WTC11 (cell line): ENCODE measurements around the gene HSD17B12. TPM values are rescaled to one million over a fixed set of nuclear protein-coding genes. Genes with fewer than 3 reads are reported as not detected.

Source experiments
- ATAC-seq: fragments of 200-7000 bp; cut with Tn5 transposase; 2 replicates; pipeline ENCODE4 v1.10.0; 2021; ENCODE audit warnings: mild to moderate bottlenecking, moderate library complexity
- CTCF ChIA-PET: fragments of 300-600 bp; sonication (Branson Sonifier 250); formaldehyde crosslinking; loops from one replicate; lab custom pipeline; 2021; ENCODE audit warnings: antibody characterized with exemption; lab: Charles Lee
- POLR2A ChIA-PET: fragments of 350-600 bp; sonication (Branson Sonifier 250); formaldehyde crosslinking; loops from one replicate; lab custom pipeline; 2021; ENCODE audit warnings: antibody characterized with exemption; lab: Charles Lee
- DNase-seq: peaks from one replicate; pipeline ENCODE4 v3.0.0; 2021; ENCODE audit warnings: low spot score
- H3K27ac Mint-ChIP-seq: 2 replicates; pipeline ENCODE4 v1.8.0; 2021; ENCODE audit warnings: mixed read lengths
- H3K27me3 Mint-ChIP-seq: 2 replicates; pipeline ENCODE4 v1.8.0; 2021; ENCODE audit warnings: low read depth, mild to moderate bottlenecking, moderate library complexity, mixed read lengths
- H3K36me3 Mint-ChIP-seq: 2 replicates; pipeline ENCODE4 v1.8.0; 2021; ENCODE audit warnings: mixed read lengths
- H3K4me1 Mint-ChIP-seq: 2 replicates; pipeline ENCODE4 v1.8.0; 2022; ENCODE audit warnings: mixed read lengths
- H3K4me3 Mint-ChIP-seq: 2 replicates; pipeline ENCODE4 v1.8.0; 2021; ENCODE audit warnings: mild to moderate bottlenecking, moderate library complexity, mixed read lengths
- H3K9me3 Mint-ChIP-seq: 2 replicates; pipeline ENCODE4 v1.8.0; 2021; ENCODE audit warnings: mixed read lengths
- ATF2 ChIP-seq: sonication (generic); formaldehyde crosslinking; IDR thresholded peaks from 2 replicates; pipeline ENCODE4 v1.8.1; 2022; ENCODE audit warnings: low read depth, missing genetic modification reagents, borderline replicate concordance
- GTF2I ChIP-seq: fragments of 250-450 bp; sonication (Bioruptor Pico); conservative IDR thresholded peaks from 2 replicates; pipeline ENCODE4 v1.4.0; 2021; ENCODE audit warnings: mild to moderate bottlenecking
- HMGA2 ChIP-seq: fragments of 250-450 bp; sonication (Bioruptor Pico); IDR thresholded peaks from 2 replicates; pipeline ENCODE4 v1.4.0; 2021; ENCODE audit warnings: mild to moderate bottlenecking, moderate library complexity
- IRF2 ChIP-seq: sonication (generic); formaldehyde crosslinking; IDR thresholded peaks from 2 replicates; pipeline ENCODE4 v1.8.0; 2022; ENCODE audit warnings: low read depth, missing genetic modification reagents, borderline replicate concordance
- KAT7 ChIP-seq: sonication (generic); formaldehyde crosslinking; IDR thresholded peaks from 2 replicates; pipeline ENCODE4 v1.8.1; 2023; ENCODE audit warnings: missing genetic modification reagents, mild to moderate bottlenecking, borderline replicate concordance
- NFATC4 ChIP-seq: fragments of 250-450 bp; sonication (Bioruptor Pico); IDR thresholded peaks from 2 replicates; pipeline ENCODE4 v1.9.0; 2021; ENCODE audit warnings: mild to moderate bottlenecking
- PREB ChIP-seq: sonication (generic); formaldehyde crosslinking; IDR thresholded peaks from 2 replicates; pipeline ENCODE4 v1.8.1; 2022; ENCODE audit warnings: mild to moderate bottlenecking, missing genetic modification reagents, moderate library complexity, borderline replicate concordance
- TCF7 ChIP-seq: sonication (generic); formaldehyde crosslinking; IDR thresholded peaks from 2 replicates; pipeline ENCODE4 v1.8.0; 2022; ENCODE audit warnings: mild to moderate bottlenecking, low read depth, missing genetic modification reagents, moderate library complexity
- TP53 ChIP-seq: sonication (generic); formaldehyde crosslinking; IDR thresholded peaks from 2 replicates; pipeline ENCODE4 v1.8.1; 2023; ENCODE audit warnings: mild to moderate bottlenecking, missing genetic modification reagents
- USF2 ChIP-seq: sonication (generic); formaldehyde crosslinking; IDR thresholded peaks from 2 replicates; pipeline ENCODE4 v1.8.1; 2023; ENCODE audit warnings: mild to moderate bottlenecking, missing genetic modification reagents, moderate library complexity
- ZNF121 ChIP-seq: sonication (generic); formaldehyde crosslinking; IDR thresholded peaks from 2 replicates; pipeline ENCODE4 v1.8.0; 2023; ENCODE audit warnings: missing genetic modification reagents
- ZNF219 ChIP-seq: sonication (generic); formaldehyde crosslinking; IDR thresholded peaks from 2 replicates; pipeline ENCODE4 v1.8.0; 2023; ENCODE audit warnings: missing genetic modification reagents, mild to moderate bottlenecking, borderline replicate concordance
- ZNF232 ChIP-seq: sonication (generic); formaldehyde crosslinking; IDR thresholded peaks from 2 replicates; pipeline ENCODE4 v1.8.0; 2022; ENCODE audit warnings: mild to moderate bottlenecking, missing genetic modification reagents
- ZNF416 ChIP-seq: fragments of 250-450 bp; sonication (Bioruptor Pico); IDR thresholded peaks from 2 replicates; pipeline ENCODE4 v1.9.0; 2021; ENCODE audit warnings: mild to moderate bottlenecking, inconsistent platforms
- ZNF425 ChIP-seq: fragments of 250-450 bp; sonication (Bioruptor Pico); conservative IDR thresholded peaks from 2 replicates; pipeline ENCODE4 v1.9.0; 2021; ENCODE audit warnings: mild to moderate bottlenecking
- ZNF512 ChIP-seq: sonication (generic); formaldehyde crosslinking; IDR thresholded peaks from 2 replicates; pipeline ENCODE4 v1.8.1; 2022; ENCODE audit warnings: missing genetic modification reagents, borderline replicate concordance
- ZSCAN18 ChIP-seq: fragments of 250-450 bp; sonication (Bioruptor Pico); IDR thresholded peaks from 2 replicates; pipeline ENCODE4 v2.1.2; 2022; ENCODE audit warnings: mild to moderate bottlenecking, moderate library complexity
- total RNA-seq: library from RNA; stranded (reverse); gene quantifications from 3 replicates; pipeline ENCODE4 v1.2.3, GENCODE V29; 2021

HSD17B12 gene
- total RNA-seq, 1 experiment from 2014 or later = 149 TPM

GRCh38 chr11:43736502-43737200, 56.1 kb downstream of the HSD17B12 start:
- Mint-ChIP-seq H3K27me3 (no peaks in the 10 kb centered on the region), H3K4me1 (peaks cover 56% of the 10 kb centered on the region), H3K27ac (peak overlapping the region; percentile 26; the same call in 1 of the 2 replicates), H3K36me3 (peaks cover 13% of the 10 kb centered on the region), H3K9me3 (no peaks in the 10 kb centered on the region), H3K4me3 (no peak overlapping the region)
- no peak for ATAC-seq
- no peak for TF ChIP-seq NFATC4 (CRISPR knock-in tag)
- no peak for TF ChIP-seq IRF2 (CRISPR knock-in tag)
- no peak for TF ChIP-seq ATF2
- TF ChIP-seq ZNF219 (CRISPR knock-in tag) = no peak
- TF ChIP-seq ZNF121 (CRISPR knock-in tag) = no peak
- no peak for TF ChIP-seq TCF7 (CRISPR knock-in tag)
- no peak for TF ChIP-seq ZNF512 (CRISPR knock-in tag)
- no peak for TF ChIP-seq PREB (CRISPR knock-in tag)
- TF ChIP-seq ZSCAN18 (CRISPR knock-in tag) = no peak
- TF ChIP-seq ZNF425 (CRISPR knock-in tag) = no peak
- TF ChIP-seq ZNF416 = no peak
- no peak for TF ChIP-seq KAT7 (CRISPR knock-in tag)
- TF ChIP-seq HMGA2 (CRISPR knock-in tag) = no peak
- no peak for TF ChIP-seq TP53 (CRISPR knock-in tag)
- no peak for TF ChIP-seq USF2 (CRISPR knock-in tag)
- TF ChIP-seq GTF2I (CRISPR knock-in tag) = no peak
- TF ChIP-seq ZNF232 (CRISPR knock-in tag) = no peak
- ChIA-PET CTCF (interaction anchor here (1.1 to 1.3 kb wide), 2 partner anchors 89 to 160 kb away, joined by 3 to 5 read pairs; no protein-coding TSS in a partner anchor), POLR2A (interaction anchor here (0.6 kb wide), 1 partner anchor 1173 kb away, joined by 4 read pairs; no protein-coding TSS in a partner anchor)
- no peak for DNase-seq
